HG03025 (cell line): ENCODE data around the gene FCN1.
"Not testable (repeated sequence)": the region's sequence is repeated elsewhere in the genome, so short reads cannot be mapped to it uniquely, and the experiment has no call there.

Experiments used
- ATAC-seq: cut with Tn5 transposase; IDR thresholded peaks from one replicate; pipeline ENCODE4 v1.9.1; 2021; ENCODE audit warnings: mild to moderate bottlenecking, moderate library complexity; ENCODE audit not compliant: unreplicated experiment, low FRiP score

The FCN1 gene

GRCh38 chr9:134917431-134918373 is at the start of gene FCN1:
FCN1 (minus strand) TSS chr9:134917912; CDS start chr9:134917871, 41 bp downstream.
- ATAC-seq: no peak

- no peak for ATAC-seq
Measured at GRCh38 chr9:134966697-134967546, 49.2 kb upstream of the FCN1 start.

DNA sequence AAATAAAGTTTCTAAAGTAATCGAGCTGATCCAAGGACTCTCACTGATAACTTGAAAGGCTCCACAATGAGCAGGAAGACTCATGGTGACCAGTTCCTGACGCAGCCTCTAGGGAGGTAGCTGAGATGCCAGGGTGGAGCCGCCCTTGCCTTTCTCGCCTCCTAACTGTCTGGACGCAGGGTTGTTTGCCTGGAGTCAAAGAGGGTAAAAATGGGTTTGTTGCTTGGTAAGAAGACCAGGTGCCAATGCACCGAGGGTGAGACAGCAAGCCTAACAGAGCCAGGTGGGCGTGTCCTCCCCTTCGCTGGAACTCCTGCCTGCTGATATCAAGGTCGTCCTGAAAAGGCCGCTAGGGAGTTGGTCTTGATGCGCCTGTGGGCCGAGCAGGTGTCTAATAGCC is 48.6 kb upstream of the FCN1 start:
- no peak for ATAC-seq

DNA sequence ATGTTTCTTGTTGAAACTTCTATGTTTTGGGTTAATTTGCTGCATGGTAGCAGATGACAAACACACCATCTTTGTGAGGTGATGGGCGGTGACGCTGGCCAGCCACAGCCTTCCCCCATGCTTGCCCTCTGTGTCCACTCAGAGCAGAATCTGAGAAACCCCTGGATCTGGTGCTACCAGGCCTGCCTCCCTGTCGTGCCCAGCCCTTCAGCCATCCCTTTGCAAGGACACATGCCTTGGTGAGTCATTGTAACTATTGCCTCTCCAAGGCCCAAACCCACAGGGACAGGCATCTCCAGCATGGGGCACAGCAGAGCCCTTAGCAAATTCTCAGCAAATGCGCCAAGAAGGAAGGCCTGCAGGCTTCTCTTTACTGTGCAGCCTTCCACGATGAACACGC is 48.1 kb upstream of the FCN1 start:
- no peak for ATAC-seq

DNA sequence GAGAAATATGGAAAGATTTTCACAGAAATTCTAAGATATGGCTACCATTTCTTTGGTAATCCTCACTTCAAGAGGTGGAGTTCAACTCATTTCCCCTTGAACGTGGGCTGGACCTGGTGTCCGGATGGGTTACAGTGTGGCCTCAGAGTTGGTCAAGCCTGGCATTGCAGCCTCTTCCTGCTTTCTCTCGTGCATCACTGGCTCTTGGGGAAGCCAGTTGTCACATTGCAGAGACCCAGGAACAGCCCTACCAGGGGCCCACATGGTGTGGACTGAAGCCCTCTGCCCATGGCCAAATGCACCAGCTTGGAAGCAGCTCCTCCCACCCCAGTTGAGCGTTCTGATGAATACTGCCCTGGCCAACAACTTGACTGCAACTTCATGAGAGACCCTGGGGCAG is 47.7 kb upstream of the FCN1 start:
- ATAC-seq: no peak

- ATAC-seq: no peak
Measured at GRCh38 chr9:134964271-134965055, 46.8 kb upstream of the FCN1 start.

GRCh38 chr9:134963546-134963945 is 45.8 kb upstream of the FCN1 start:
- no peak for ATAC-seq

GRCh38 chr9:134962973-134963364 is 45.3 kb upstream of the FCN1 start:
- ATAC-seq: no peak

GRCh38 chr9:134962065-134962972 is 44.6 kb upstream of the FCN1 start:
- ATAC-seq: no peak

DNA sequence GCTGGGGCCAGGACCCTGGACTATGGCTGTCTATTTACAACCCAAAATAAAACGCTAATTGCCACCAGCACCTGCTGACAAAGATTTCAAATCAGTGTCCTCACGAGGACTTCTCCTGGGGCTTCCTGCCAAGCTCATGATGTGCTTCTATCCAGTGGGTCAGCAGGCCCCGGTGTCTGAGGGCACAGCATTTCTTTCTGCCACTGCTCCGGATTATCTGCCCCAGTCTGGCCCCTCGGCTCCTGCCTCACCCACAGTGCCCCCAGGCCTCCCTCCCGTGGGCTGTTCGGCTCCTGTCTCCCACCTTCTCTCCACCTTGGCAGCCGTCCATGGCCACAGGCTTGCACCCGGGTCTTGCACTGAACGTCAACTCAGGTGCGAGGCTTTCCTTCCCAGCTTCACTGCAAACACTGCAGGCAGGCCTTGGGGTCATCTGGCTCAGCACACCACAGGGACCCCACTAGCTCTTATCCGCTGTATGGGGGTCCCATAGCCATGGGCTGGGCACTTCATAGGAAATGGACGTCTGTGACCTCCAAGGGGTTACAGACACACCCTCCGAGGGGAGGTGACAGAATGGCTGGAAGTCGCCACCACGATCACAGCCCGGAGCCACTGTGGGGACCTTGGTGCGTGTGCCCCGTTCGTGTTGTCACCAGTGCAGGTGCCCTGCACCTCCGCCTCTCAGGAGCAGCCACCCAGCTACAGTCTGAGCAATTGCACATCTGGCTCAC is 43.8 kb upstream of the FCN1 start:
- ATAC-seq: no peak

- no peak for ATAC-seq
Measured at GRCh38 chr9:134960701-134961181, 43.0 kb upstream of the FCN1 start.

GRCh38 chr9:134959971-134960310 is 42.2 kb upstream of the FCN1 start:
- no peak for ATAC-seq

DNA sequence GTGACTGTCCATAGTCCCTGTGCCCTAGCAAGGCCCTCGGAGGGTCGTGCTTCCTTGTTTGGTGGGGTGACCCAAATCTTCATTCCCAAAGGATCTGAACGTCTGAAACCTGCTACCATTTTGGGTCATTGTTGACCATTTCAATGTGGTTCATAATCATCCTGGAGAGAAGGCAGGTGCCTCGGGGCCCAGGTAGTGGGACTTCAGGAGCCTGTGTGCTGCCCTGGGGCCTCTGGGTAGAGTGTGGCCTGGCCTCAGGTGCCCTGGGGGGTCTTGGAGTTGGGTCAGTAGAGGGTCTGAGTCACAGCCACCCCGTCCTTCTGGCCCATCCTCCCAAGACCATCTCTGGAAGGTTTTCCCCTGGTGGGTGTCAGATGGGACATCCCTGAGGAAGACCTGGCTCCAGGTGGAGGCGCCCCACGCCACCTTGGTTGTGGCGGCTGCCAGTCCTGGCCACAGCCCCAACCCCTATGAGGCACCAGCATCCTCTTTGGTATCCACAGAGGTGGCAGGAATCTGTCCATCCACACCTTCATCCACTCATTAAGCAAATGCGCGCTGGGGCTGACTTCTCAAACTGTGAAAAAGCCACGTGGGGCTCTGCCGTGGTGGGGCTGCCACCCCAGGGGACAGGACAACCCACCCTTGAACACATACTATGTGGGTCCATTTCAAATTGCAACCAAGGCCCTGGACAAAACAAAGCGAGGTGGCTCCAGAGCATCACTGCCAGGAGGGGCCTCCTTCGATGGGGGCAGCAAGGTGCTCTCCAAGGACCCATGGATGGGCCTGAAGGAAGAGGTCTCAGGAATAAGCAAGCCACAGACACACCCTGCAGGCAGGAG is 41.6 kb upstream of the FCN1 start:
- no peak for ATAC-seq

DNA sequence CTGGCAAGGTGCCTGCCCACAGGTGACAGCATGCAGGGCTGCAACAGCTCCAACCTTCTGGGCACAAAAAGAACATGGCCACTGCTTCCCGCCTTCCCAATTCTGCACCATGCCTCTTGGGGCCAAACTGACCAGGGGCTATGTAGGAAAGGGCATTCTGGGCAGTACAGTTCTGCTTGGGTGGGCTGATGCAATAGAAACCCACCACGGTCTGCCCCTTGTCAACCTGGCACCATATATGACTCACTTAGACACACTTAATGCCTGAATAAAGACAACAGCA is 40.2 kb upstream of the FCN1 start:
- ATAC-seq: no peak

DNA sequence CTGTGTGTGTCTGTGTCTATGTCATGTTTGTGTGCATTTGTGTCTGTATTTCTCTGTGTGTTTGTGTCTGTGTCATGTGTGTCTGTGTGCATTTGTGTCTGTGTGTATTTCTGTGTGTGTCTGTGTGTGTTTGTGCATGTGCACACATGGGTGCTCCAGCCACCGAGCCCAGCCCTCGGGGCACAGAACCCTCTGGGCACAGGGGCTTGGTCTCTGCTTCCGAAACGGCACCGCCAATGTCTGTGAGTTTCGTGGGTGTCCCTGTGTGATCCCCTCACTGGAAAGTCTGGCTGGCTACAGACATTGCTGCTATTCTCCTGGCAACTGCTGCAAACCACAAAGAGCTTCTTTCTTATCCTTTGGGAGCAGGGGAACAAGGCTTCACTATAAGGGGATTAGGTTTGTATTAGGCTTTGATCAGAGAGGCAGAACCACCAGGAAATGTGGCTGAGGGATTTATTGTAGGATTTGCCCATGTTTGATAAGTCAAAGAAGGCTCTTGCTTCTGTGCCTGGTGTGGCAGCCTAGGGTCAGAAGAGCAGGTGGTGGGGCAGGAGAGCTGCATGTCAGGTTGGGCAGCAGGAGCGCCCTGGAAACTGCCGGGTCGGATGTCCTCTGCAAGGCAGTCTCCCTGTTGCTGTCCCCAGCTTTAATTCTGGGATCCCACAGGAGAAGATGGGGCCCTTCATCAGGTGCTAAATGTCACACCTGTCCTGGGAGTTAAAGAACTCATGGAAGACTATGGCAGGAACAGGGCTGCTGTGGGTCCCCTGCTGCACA is 39.6 kb upstream of the FCN1 start:
- no peak for ATAC-seq

GRCh38 chr9:134956387-134956786 is 38.7 kb upstream of the FCN1 start:
- ATAC-seq: not testable (repeated sequence)

GRCh38 chr9:134955801-134956200 is 38.1 kb upstream of the FCN1 start:
- no peak for ATAC-seq

DNA sequence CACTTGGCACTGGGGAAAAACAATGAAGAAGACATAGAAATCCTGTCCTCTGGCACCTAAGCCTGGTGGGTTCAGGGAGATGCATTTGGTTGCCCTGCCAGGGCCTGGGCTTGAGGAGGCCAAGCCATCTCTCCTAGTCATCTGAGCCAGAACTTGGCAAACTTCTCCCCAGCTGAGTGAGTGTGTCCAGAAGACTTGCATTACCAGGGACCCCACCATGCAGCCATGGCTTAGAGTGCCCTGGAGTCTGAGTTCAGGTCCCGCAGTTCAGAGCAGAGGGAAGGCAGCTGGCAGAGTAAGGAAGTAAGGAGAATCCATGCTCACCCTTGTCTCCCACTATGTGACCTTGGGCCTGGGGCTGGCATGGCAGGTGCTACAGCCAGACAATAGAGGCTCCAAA is 37.4 kb upstream of the FCN1 start:
- ATAC-seq: no peak
